IMR-90 (cell line): Measurements from ENCODE around the gene HHIPL1. TPM values are rescaled to one million over a fixed set of nuclear protein-coding genes. Genes with fewer than 3 reads are reported as not detected.

Experiments
- ATAC-seq: fragments of 200-7000 bp; cut with Tn5 transposase; 2 replicates; pipeline ENCODE4 v1.9.1; 2020; ENCODE audit warnings: low read depth, mild to moderate bottlenecking, moderate library complexity
- BruUV-seq: library from RNA; stranded (reverse); fragments of 400-500 nt; replicated peaks from 2 replicates; lab custom pipeline; 2021; lab: Mats Ljungman, UMichigan
- CTCF ChIA-PET: fragments of 300-600 bp; formaldehyde crosslinking; extraction: SDS; loops from one replicate; lab custom pipeline; 2021; ENCODE audit warnings: antibody characterized with exemption; lab: Yijun Ruan, JAX
- POLR2A ChIA-PET: fragments of 300-600 bp; sonication (Branson Sonifier 250); formaldehyde crosslinking; loops from one replicate; lab custom pipeline; 2022; ENCODE audit warnings: antibody characterized with exemption; ENCODE audit not compliant: unreplicated experiment; lab: Charles Lee
- DNase-seq: peaks from one replicate; pipeline ENCODE4 v3.0.0; 2013
- H2AFZ ChIP-seq: replicated peaks from 2 replicates; pipeline ENCODE3; 2013; ENCODE audit warnings: low read length, mild to moderate bottlenecking; ENCODE audit not compliant: poor library complexity
- H2AK5ac ChIP-seq: 2 replicates; pipeline ENCODE4 v1.6.1; 2013; ENCODE audit warnings: low read depth, low read length, inconsistent platforms
- H2AK9ac ChIP-seq: replicated peaks from 2 replicates; pipeline ENCODE3; 2013; ENCODE audit warnings: mild to moderate bottlenecking, low read depth, low read length, moderate library complexity; ENCODE audit not compliant: poor library complexity
- H2BK120ac ChIP-seq: 2 replicates; pipeline ENCODE4 v1.6.1; 2013; ENCODE audit warnings: low read depth, low read length, inconsistent platforms
- H2BK15ac ChIP-seq: 3 replicates; pipeline ENCODE4 v1.6.1; 2013; ENCODE audit warnings: low read depth, low read length, inconsistent platforms
- H2BK20ac ChIP-seq: 2 replicates; pipeline ENCODE4 v1.6.1; 2013; ENCODE audit warnings: low read depth, mild to moderate bottlenecking, inconsistent platforms, low read length, moderate library complexity
- H2BK5ac ChIP-seq: 2 replicates; pipeline ENCODE4 v1.6.1; 2013; ENCODE audit warnings: mild to moderate bottlenecking, low read depth, low read length, inconsistent platforms; ENCODE audit not compliant: poor library complexity, severe bottlenecking
- H3K14ac ChIP-seq: replicated peaks from 2 replicates; pipeline ENCODE4 v1.6.1; 2013; ENCODE audit warnings: low read depth, low read length, inconsistent platforms
- H3K18ac ChIP-seq: 2 replicates; pipeline ENCODE4 v1.6.1; 2013; ENCODE audit warnings: low read depth, low read length, control low read depth
- H3K23ac ChIP-seq: 2 replicates; pipeline ENCODE4 v1.6.1; 2013; ENCODE audit warnings: low read depth, low read length, inconsistent platforms
- H3K27ac ChIP-seq: 2 replicates; pipeline ENCODE4 v1.5.1; 2013; ENCODE audit warnings: mild to moderate bottlenecking, control low read depth, low read length; ENCODE audit not compliant: insufficient read depth
- H3K27me3 ChIP-seq: 2 replicates; pipeline ENCODE4 v1.6.1; 2013; ENCODE audit warnings: low read length; ENCODE audit not compliant: control insufficient read depth, insufficient read depth
- H3K36me3 ChIP-seq: 2 replicates; pipeline ENCODE4 v1.6.1; 2013; ENCODE audit warnings: low read length, mixed read lengths; ENCODE audit not compliant: control insufficient read depth, insufficient read depth
- H3K4ac ChIP-seq: 2 replicates; pipeline ENCODE4 v1.6.1; 2013; ENCODE audit warnings: low read depth, low read length, inconsistent platforms
- H3K4me1 ChIP-seq: 2 replicates; pipeline ENCODE4 v1.6.1; 2013; ENCODE audit warnings: low read length, mixed read lengths; ENCODE audit not compliant: control insufficient read depth, insufficient read depth
- H3K4me2 ChIP-seq: 2 replicates; pipeline ENCODE4 v1.6.1; 2013; ENCODE audit warnings: low read depth, mild to moderate bottlenecking, control low read depth, low read length, moderate library complexity
- H3K4me3 ChIP-seq: 2 replicates; pipeline ENCODE4 v1.5.1; 2013; ENCODE audit warnings: low read depth, mild to moderate bottlenecking, control low read depth, low read length, moderate library complexity; ENCODE audit not compliant: insufficient read depth
- H3K56ac ChIP-seq: 2 replicates; pipeline ENCODE4 v1.6.1; 2013; ENCODE audit warnings: low read length, inconsistent platforms; ENCODE audit not compliant: insufficient read depth; ENCODE audit errors: extremely low read depth
- H3K79me1 ChIP-seq, 2 experiments: 2 replicates each; pipeline ENCODE4 v1.6.1; 2013; ENCODE audit warnings: low read length in 2 of 2, inconsistent platforms in 1 of 2, low read depth in 1 of 2
- H3K9ac ChIP-seq: 2 replicates; pipeline ENCODE4 v1.6.1; 2013; ENCODE audit warnings: low read depth, low read length, control low read depth
- H3K9me1 ChIP-seq: 2 replicates; pipeline ENCODE4 v1.6.1; 2013; ENCODE audit warnings: low read length, inconsistent platforms; ENCODE audit not compliant: insufficient read depth
- H3K9me3 ChIP-seq: 2 replicates; pipeline ENCODE4 v1.6.1; 2013; ENCODE audit warnings: low read length; ENCODE audit not compliant: control insufficient read depth, insufficient read depth
- H4K20me1 ChIP-seq: 2 replicates; pipeline ENCODE4 v1.6.1; 2013; ENCODE audit warnings: low read length, inconsistent platforms; ENCODE audit not compliant: insufficient read depth
- H4K5ac ChIP-seq: 2 replicates; pipeline ENCODE4 v1.6.1; 2013; ENCODE audit warnings: mild to moderate bottlenecking, low read depth, low read length, control low read depth
- H4K8ac ChIP-seq, 2 experiments: 2 replicates each; pipeline ENCODE4 v1.6.1; 2013; ENCODE audit warnings: low read depth in 2 of 2, low read length in 2 of 2, control low read depth in 1 of 2, inconsistent platforms in 1 of 2
- H4K91ac ChIP-seq: 2 replicates; pipeline ENCODE4 v1.6.1; 2013; ENCODE audit warnings: low read depth, low read length, inconsistent platforms; ENCODE audit not compliant: insufficient read depth
- CEBPB ChIP-seq: IDR thresholded peaks from 2 replicates; pipeline ENCODE4 v1.6.1; 2012; ENCODE audit warnings: low read depth, low read length, improper control_type of control experiment
- CHD1 ChIP-seq: IDR thresholded peaks from 2 replicates; pipeline ENCODE4 v1.6.1; 2012; ENCODE audit warnings: low read depth, low read length, improper control_type of control experiment
- FOS ChIP-seq: fragments of 150-350 bp; IDR thresholded peaks from 2 replicates; pipeline ENCODE4 v1.6.1; 2016; ENCODE audit warnings: low read depth, low read length
- MXI1 ChIP-seq: IDR thresholded peaks from 2 replicates; pipeline ENCODE4 v1.6.1; 2012; ENCODE audit warnings: low read depth, mild to moderate bottlenecking, low read length, moderate library complexity, borderline replicate concordance
- USF2 ChIP-seq: fragments of 150-350 bp; IDR thresholded peaks from 2 replicates; pipeline ENCODE4 v1.6.1; 2017; ENCODE audit warnings: mild to moderate bottlenecking, antibody characterized with exemption, low read length, low read depth
- WGBS, 2 experiments: methylation state at CpG; one replicate each; pipeline versions ENCODE4 v1.1.5 to v1.1.7; 2013; ENCODE audit warnings: missing lambda C conversion rate in 2 of 2; ENCODE audit not compliant: insufficient read length in 1 of 2; ENCODE audit errors: extremely low coverage in 2 of 2; 5-methylcytosine and 5-hydroxymethylcytosine counted together
- dilution Hi-C: fragments of 300-500 bp; cut with HindIII; formaldehyde crosslinking; loops from one replicate; pipeline ENCODE4 v1.14.3; 2018; ENCODE audit warnings: low sequenced_read_pairs; ENCODE audit not compliant: unreplicated experiment
- in situ Hi-C: fragments of 300-500 bp; cut with MboI; formaldehyde crosslinking; loops from 3 replicates; pipeline ENCODE4 v1.14.3; 2019; ENCODE audit warnings: low sequenced_read_pairs, inconsistent platforms, mixed read lengths
- intact Hi-C: fragments of 100-400 bp; cut with micrococcal nuclease; formaldehyde crosslinking; loops from 2 replicates; pipeline ENCODE4 v1.10.0; 2022
- polyA plus RNA-seq, 3 experiments: library from polyadenylated mRNA; depleted of rRNA; stranded (reverse); fragments of >200 nt; gene quantifications; 2 replicates each; pipeline ENCODE4 v1.2.3, GENCODE V29; 2012; ENCODE audit warnings: low replicate concordance in 1 of 3
- total RNA-seq: library from RNA; depleted of rRNA; stranded (reverse); fragments of >200 nt; gene quantifications from 2 replicates; pipeline ENCODE4 v1.2.3, GENCODE V29; 2012
- TF ChIP-seq, protein P1 (sequence below): conservative IDR thresholded peaks from 2 replicates; pipeline ENCODE4 v1.5.1; 2012; ENCODE audit warnings: mild to moderate bottlenecking, low read depth, low read length, improper control_type of control experiment

HHIPL1 gene
- total and polyA plus RNA-seq, 2 of the 4 experiments (the other 2 are of a cell fraction): 0.65 to 0.72 TPM

DNA sequence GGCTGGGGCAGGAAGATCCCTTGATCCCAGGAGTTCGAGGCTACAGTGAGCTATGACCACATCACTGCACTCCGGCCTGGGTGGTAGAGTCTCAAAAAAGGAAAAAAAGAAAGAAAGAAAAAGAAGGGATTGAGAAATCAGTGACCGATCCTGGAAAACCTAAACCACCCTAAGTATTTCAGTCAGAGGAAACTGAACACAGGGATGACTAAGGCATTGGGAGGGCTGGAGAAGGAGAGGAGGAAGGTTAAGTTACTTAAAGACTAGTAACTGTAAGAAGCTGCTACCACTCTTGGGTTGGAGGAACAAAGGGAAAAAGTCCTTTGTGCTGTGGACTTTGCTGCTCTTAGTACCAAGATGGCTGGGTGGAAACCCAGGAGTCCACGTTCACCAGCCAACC is 10.6 kb downstream of the HHIPL1 start:
- Histone ChIP-seq H2BK5ac (no peak overlapping the region), H2AK5ac (no peak overlapping the region), H3K4me3 (no peak overlapping the region), H3K27me3 (peaks cover 28% of the 10 kb centered on the region), H2BK15ac (no peak overlapping the region), H2AFZ (no peak overlapping the region), H4K20me1 (no peaks in the 10 kb centered on the region), H2AK9ac (no peak overlapping the region), H3K4ac (no peak overlapping the region), H3K56ac (no peak overlapping the region), H3K18ac (no peak overlapping the region), H3K23ac (no peak overlapping the region), H3K4me1 (peaks cover 3% of the 10 kb centered on the region; the same call in 1 of the 2 replicates), H4K5ac (no peak overlapping the region), H3K9ac (no peak overlapping the region), H3K9me3 (no peaks in the 10 kb centered on the region), H2BK20ac (no peak overlapping the region), H3K14ac (no peak overlapping the region), H3K9me1 (peaks cover 7% of the 10 kb centered on the region; the same call in 1 of the 2 replicates), H2BK120ac (no peak overlapping the region), H4K8ac (no peak overlapping the region), H3K36me3 (no peaks in the 10 kb centered on the region), H3K4me2 (no peak overlapping the region), H3K27ac (no peak overlapping the region), H3K79me1 (no peaks in the 10 kb centered on the region), H4K91ac (no peak overlapping the region)
- DNase-seq (peak; percentile 71), ATAC-seq (peak; percentile 38; the same call in 1 of the 2 replicates)
- intact Hi-C loops: no loop called here
- TF ChIP-seq CEBPB (0 out of 2 replicates have a peak, but pooled peaks have one; percentile 18), USF2 (no peak), FOS (no peak), CHD1 (no peak), MXI1 (no peak)
- TF ChIP-seq, protein P1, sequence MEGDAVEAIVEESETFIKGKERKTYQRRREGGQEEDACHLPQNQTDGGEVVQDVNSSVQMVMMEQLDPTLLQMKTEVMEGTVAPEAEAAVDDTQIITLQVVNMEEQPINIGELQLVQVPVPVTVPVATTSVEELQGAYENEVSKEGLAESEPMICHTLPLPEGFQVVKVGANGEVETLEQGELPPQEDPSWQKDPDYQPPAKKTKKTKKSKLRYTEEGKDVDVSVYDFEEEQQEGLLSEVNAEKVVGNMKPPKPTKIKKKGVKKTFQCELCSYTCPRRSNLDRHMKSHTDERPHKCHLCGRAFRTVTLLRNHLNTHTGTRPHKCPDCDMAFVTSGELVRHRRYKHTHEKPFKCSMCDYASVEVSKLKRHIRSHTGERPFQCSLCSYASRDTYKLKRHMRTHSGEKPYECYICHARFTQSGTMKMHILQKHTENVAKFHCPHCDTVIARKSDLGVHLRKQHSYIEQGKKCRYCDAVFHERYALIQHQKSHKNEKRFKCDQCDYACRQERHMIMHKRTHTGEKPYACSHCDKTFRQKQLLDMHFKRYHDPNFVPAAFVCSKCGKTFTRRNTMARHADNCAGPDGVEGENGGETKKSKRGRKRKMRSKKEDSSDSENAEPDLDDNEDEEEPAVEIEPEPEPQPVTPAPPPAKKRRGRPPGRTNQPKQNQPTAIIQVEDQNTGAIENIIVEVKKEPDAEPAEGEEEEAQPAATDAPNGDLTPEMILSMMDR: no peak
- WGBS, 2 experiments: no CpG with 5 or more reads among the region's 4 CpGs
- in situ Hi-C loops: no loop called here
- CTCF ChIA-PET: no interaction called here
- dilution Hi-C loops: no loop called here
- POLR2A ChIA-PET: no interaction called here
- no TSS peak for BruUV-seq
